Adrenal gland (tissue), 12 donors: ENCODE data around the gene ZNRF1. TPM values are rescaled to one million over a fixed set of nuclear protein-coding genes. Genes with fewer than 3 reads are reported as not detected.

Source experiments
- DNase-seq, 7 donors: peaks; one replicate each; pipeline ENCODE4 v3.0.0-alpha.2; 2019 to 2020
- H3K27ac ChIP-seq, 5 donors: fragments of 200-600 bp; sonication (generic) in 4 of 5; 1 replicate in 3 of 5; 2 replicates in 2 of 5; pipeline versions ENCODE4 v1.5.1 to v1.8.0; 2016 to 2020; ENCODE audit warnings: mild to moderate bottlenecking in 1 of 5
- H3K27me3 ChIP-seq: fragments of 200-600 bp; 2 replicates; pipeline ENCODE4 v1.8.0; 2021
- H3K36me3 ChIP-seq, 2 donors: fragments of 200-600 bp; replicated peaks in 1 of 2; 1 replicate in 1 of 2; 2 replicates in 1 of 2; pipeline versions ENCODE4 v1.5.1 to v1.8.0; 2018 to 2022
- H3K4me1 ChIP-seq, 2 donors: fragments of 200-600 bp; replicated peaks in 1 of 2; 1 replicate in 1 of 2; 2 replicates in 1 of 2; pipeline versions ENCODE4 v1.5.1 to v1.8.0; 2018 to 2021
- H3K4me3 ChIP-seq, 4 donors: fragments of 200-600 bp; sonication (generic) in 3 of 4; one replicate each; pipeline ENCODE4 v1.5.1; 2016 to 2018
- H3K9me3 ChIP-seq, 3 donors: fragments of 200-600 bp; sonication (generic) in 1 of 3; replicated peaks in 1 of 3; 1 replicate in 2 of 3; 2 replicates in 1 of 3; pipeline versions ENCODE4 v1.5.1 to v1.8.0; 2016 to 2021
- CTCF ChIP-seq, 6 experiments: fragments of 450-650 bp in 4 of 6; fragments of 200-600 bp in 2 of 6; sonication (generic) in 1 of 6; IDR thresholded peaks; 1 replicate in 5 of 6; 2 replicates in 1 of 6; pipeline versions ENCODE4 v1.5.1 to v1.8.0; 2016 to 2021; ENCODE audit warnings: antibody characterized with exemption in 6 of 6, mild to moderate bottlenecking in 2 of 6, moderate library complexity in 1 of 6
- POLR2A ChIP-seq, 2 donors: fragments of 450-650 bp; IDR thresholded peaks; one replicate each; pipeline ENCODE4 v1.6.1; 2017; ENCODE audit warnings: antibody characterized with exemption in 2 of 2, mild to moderate bottlenecking in 2 of 2, moderate library complexity in 1 of 2
- WGBS, 4 donors: extraction: QIAGEN DNeasy Blood & Tissue Kit in 2 of 4; methylation state at CpG; one replicate each; pipeline versions ENCODE4 v1.1.5 to v1.1.7; 2013 to 2017; 5-methylcytosine and 5-hydroxymethylcytosine counted together
- intact Hi-C, 2 donors: fragments of 100-400 bp; cut with DNase I; formaldehyde crosslinking; loops; one replicate each; pipeline versions ENCODE4 v1.14.1 to v1.15.0; 2022 to 2023
- polyA plus RNA-seq, 3 donors: library from polyadenylated mRNA; stranded (reverse); fragments of 200-250 nt in 2 of 3; fragments of 350-450 nt in 1 of 3; fragmentation: Illumina TruSeq in 1 of 3; extraction: RNeasy Lipid Tissue Mini Kit (QIAGEN cat#74804) in 1 of 3; gene quantifications; one replicate each; pipeline ENCODE4 v1.2.3, GENCODE V29; 2013 to 2014
- total RNA-seq, 9 donors: library from RNA; depleted of rRNA in 4 of 9; stranded (reverse); fragments of >200 nt in 4 of 9; fragments of 120-200 nt in 1 of 9; fragmentation: NEBNext Ultra II Directional in 1 of 9; extraction: Animal tissue kit (Norgen Biotek cat#: 25700) in 1 of 9; gene quantifications; one replicate each; pipeline versions ENCODE4 v1.1.0 to v1.2.4, GENCODE V29; 2013 to 2023
- donor health status: healthy with polysubstance abuse.
- donor health status: Bipolar disorder and iron deficiency.
- donor health status: DM: yes; HTN: yes; CAD: no.
- donor health status: DM: no; HTN: no; CAD: no.
- donor health status: DM: no; HTN: no; CAD: no.
- donor health status: DM: yes; HTN: yes; CAD: no.

ZNRF1 gene
- total and polyA plus RNA-seq, 12 donors = 9.9 to 29.2 (median 25.4) TPM

DNA sequence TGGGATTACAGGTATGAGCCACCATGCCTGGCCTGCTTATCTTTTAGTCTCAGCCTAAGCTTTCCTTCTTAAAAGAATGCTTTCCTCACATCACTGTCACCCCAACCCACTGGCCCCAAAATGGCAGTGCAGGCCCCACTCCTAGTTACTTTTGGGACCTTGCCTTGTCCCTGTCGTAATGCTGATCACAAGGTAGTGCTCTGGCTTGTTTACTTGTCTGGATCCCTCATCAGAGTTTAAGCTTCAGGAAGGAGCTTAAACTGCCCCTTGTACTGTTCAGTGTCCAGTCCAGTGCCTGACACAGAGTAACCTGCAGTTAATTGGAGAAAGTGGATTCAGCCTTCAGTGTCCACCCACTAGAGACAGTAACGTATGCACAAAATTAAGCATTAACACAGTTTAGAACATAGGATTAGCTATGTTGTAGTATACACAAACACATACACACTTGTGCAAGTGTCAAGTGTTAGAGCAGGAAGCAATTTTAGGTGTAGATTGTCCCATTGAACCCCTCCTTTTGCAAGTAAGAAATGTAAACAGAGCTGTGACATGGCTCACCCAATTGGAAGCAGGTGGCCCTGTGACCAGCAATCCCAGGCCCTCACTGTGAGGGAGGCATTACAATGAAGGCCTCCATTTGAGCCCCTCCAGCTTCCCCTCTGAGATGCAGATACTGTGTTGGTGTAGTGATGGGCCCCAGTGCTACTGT lies 73.6 kb downstream of the ZNRF1 start:
- Histone ChIP-seq H3K4me3 (no peak overlapping the region), H3K27ac (no peak overlapping the region), H3K4me1 (peaks cover 0 to 7% of the 10 kb centered on the region in 2 donors), H3K9me3 (no peaks in the 10 kb centered on the region), H3K36me3 (no peaks in the 10 kb centered on the region), H3K27me3 (no peaks in the 10 kb centered on the region)
- intact Hi-C loops = no loop called here
- 93 to 100% (median 95%) methylated on average over 2 of the region's 2 CpGs for WGBS, 4 donors
- TF ChIP-seq POLR2A (IDR thresholded peaks at IDR 0.05) (no peak), CTCF (IDR thresholded peaks at IDR 0.05) (no peak)
- DNase-seq = no peak

GRCh38 chr16:75073545-75074303 lies 74.9 kb downstream of the ZNRF1 start:
- Histone ChIP-seq H3K4me3 (no peak overlapping the region), H3K36me3 (no peaks in the 10 kb centered on the region), H3K4me1 (peaks cover 0 to 7% of the 10 kb centered on the region in 2 donors), H3K9me3 (no peaks in the 10 kb centered on the region), H3K27me3 (no peaks in the 10 kb centered on the region), H3K27ac (no peak overlapping the region)
- 88 to 94% (median 89%) methylated on average over 15 to 20 of the region's 20 CpGs for WGBS, 4 donors
- TF ChIP-seq CTCF (IDR thresholded peaks at IDR 0.05) = no peak
- TF ChIP-seq POLR2A (IDR thresholded peaks at IDR 0.05) = no peak
- no peak for DNase-seq
- intact Hi-C loops = no loop called here

DNA sequence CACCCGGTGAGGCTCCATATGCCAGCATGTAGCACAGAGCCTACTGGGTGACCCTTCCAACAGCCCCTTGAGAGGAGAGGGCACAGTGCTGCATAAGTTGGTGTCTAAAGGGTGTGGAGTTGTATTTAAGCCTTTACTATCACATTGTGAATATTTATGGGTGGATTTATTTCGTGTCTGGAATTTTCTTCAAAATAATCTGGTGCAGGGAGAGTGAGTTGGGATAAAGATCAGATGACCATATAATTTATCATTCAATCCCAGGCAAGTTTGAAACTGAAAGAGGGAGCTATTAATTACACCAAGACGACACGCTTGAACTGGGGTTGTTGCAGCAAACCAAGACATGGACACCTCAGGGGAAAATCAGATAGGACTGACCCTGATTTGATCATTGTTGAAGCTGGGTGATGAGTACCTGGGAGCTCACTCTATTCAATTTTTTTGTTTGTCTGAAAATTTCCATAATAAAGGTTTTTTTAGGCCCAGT lies 75.5 kb downstream of the ZNRF1 start:
- no peak for TF ChIP-seq CTCF (IDR thresholded peaks at IDR 0.05)
- no peak for TF ChIP-seq POLR2A (IDR thresholded peaks at IDR 0.05)
- no peak overlapping the region for H3K4me3 ChIP-seq
- DNase-seq = no peak
- WGBS, 4 donors = 79 to 93% (median 83%) methylated on average over 3 to 4 of the region's 4 CpGs
- no peaks in the 10 kb centered on the region for H3K36me3 ChIP-seq
- H3K9me3 ChIP-seq = no peaks in the 10 kb centered on the region
- H3K4me1 ChIP-seq = peaks cover 0 to 7% of the 10 kb centered on the region in 2 donors
- intact Hi-C loops = no loop called here
- no peak overlapping the region for H3K27ac ChIP-seq
- H3K27me3 ChIP-seq = no peaks in the 10 kb centered on the region

GRCh38 chr16:75074920-75075687 lies 76.3 kb downstream of the ZNRF1 start:
- peaks cover 0 to 7% of the 10 kb centered on the region in 2 donors for H3K4me1 ChIP-seq
- intact Hi-C loops = no loop called here
- H3K27me3 ChIP-seq = no peaks in the 10 kb centered on the region
- H3K9me3 ChIP-seq = no peaks in the 10 kb centered on the region
- TF ChIP-seq POLR2A (IDR thresholded peaks at IDR 0.05) = no peak
- no peak for TF ChIP-seq CTCF (IDR thresholded peaks at IDR 0.05)
- 47 to 69% (median 56%) methylated on average over 6 to 12 of the region's 12 CpGs for WGBS, 4 donors
- peak in 2 of 7 donors; percentile 21 to 29 for DNase-seq
- no peaks in the 10 kb centered on the region for H3K36me3 ChIP-seq
- H3K27ac ChIP-seq = peak overlapping the region in 1 of 5 donors; percentile 15
- no peak overlapping the region for H3K4me3 ChIP-seq
